ENCODE data around the gene TPBG.

Gene TPBG, protein sequence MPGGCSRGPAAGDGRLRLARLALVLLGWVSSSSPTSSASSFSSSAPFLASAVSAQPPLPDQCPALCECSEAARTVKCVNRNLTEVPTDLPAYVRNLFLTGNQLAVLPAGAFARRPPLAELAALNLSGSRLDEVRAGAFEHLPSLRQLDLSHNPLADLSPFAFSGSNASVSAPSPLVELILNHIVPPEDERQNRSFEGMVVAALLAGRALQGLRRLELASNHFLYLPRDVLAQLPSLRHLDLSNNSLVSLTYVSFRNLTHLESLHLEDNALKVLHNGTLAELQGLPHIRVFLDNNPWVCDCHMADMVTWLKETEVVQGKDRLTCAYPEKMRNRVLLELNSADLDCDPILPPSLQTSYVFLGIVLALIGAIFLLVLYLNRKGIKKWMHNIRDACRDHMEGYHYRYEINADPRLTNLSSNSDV

DNA sequence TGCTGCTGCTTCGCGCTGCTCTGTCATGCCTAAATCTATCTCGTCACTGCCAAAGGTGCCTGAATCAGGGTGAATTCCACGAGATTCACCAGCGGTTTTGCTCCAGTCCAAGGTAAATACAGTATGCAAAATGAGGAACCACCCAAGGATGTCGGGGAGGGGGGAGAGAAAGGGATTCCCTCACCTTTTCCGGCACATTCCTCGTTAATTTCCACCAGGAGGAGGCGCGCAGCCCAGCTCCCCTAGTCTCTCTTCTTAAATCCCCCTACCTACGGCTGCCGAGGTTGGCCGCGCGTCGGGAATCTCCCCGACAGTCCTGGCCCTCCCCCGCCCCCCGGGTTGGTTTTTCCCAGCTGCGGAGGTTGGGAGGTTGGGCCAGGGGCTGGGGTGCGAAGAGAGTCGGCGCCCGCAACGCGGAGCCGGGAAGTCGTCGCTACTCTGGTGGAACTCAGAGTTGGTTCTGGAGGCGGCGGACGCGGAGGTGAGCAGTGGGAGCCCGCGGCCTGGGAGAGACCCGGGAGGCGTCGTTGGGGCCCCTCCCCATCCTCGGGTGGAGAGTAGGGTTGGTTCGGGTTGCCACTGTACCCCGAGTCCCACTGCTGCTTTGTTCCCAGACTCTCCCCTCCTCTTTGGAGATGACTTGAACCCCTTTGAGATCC lies at the start of gene TPBG:
Gene TPBG (plus strand): TSS at position 390 of the 659 bp plus-strand sequence. CDS start 1,145 bp downstream, outside the sequence.
- no peak for TF ChIP-seq EZH2 (IDR thresholded peaks at IDR 0.05; ENCODE audit: borderline replicate concordance, low read depth, low read length, severe bottlenecking)
- TF ChIP-seq, protein P1, sequence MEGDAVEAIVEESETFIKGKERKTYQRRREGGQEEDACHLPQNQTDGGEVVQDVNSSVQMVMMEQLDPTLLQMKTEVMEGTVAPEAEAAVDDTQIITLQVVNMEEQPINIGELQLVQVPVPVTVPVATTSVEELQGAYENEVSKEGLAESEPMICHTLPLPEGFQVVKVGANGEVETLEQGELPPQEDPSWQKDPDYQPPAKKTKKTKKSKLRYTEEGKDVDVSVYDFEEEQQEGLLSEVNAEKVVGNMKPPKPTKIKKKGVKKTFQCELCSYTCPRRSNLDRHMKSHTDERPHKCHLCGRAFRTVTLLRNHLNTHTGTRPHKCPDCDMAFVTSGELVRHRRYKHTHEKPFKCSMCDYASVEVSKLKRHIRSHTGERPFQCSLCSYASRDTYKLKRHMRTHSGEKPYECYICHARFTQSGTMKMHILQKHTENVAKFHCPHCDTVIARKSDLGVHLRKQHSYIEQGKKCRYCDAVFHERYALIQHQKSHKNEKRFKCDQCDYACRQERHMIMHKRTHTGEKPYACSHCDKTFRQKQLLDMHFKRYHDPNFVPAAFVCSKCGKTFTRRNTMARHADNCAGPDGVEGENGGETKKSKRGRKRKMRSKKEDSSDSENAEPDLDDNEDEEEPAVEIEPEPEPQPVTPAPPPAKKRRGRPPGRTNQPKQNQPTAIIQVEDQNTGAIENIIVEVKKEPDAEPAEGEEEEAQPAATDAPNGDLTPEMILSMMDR (IDR thresholded peaks at IDR 0.05; ENCODE audit: borderline replicate concordance, extremely low read depth, low read length, poor library complexity, severe bottlenecking) = no peak
- Histone ChIP-seq H3K9ac (ENCODE audit: low read depth, low read length) (no peak within 1 kb of the TSS), H4K20me1 (ENCODE audit: insufficient read depth, low read length) (no peaks in the 10 kb centered on the region), H3K27ac (ENCODE audit: low read length) (no peak within 1 kb of the TSS), H3K4me3 (ENCODE audit: low read depth in 1 of 2, low read length in 2 of 2) (no peak within 1 kb of the TSS), H3K9me3 (ENCODE audit: insufficient read depth, low read length, severe bottlenecking) (no peaks in the 10 kb centered on the region), H3K27me3 (ENCODE audit: insufficient read depth, low read length, poor library complexity) (no peaks in the 10 kb centered on the region), H3K79me2 (ENCODE audit: insufficient read depth, low read length) (no peaks in the 10 kb centered on the region), H2AFZ (ENCODE audit: low read depth, low read length) (no peak within 1 kb of the TSS), H3K4me1 (ENCODE audit: insufficient read depth, low read length) (no peaks in the 10 kb centered on the region), H3K4me2 (ENCODE audit: insufficient read depth, low read length) (no peak within 1 kb of the TSS), H3K36me3 (ENCODE audit: insufficient read depth, low read length) (no peaks in the 10 kb centered on the region)
- ATAC-seq (ENCODE audit: insufficient read depth, low read depth) (no peak), DNase-seq (no peak)

DNA sequence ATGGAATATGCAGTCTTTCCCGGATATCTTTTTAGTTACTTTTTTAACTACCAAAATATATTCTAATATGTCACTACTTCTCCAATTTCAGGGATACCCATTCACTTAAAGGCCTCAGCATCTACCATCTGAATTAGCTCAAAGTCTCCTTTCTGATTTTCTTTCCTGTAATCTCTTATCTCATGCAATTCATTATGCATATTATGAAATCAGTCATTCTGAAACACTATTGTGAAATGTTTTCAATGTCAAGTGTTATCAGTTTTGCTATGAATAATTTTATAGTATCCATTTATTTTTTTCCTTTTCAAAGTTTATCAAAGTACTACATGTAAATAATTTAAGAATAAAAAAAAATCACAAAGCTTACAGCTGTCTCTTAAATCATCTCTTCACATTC lies 41.2 kb upstream of the TPBG start:
- Histone ChIP-seq H3K4me3 (ENCODE audit: low read depth in 1 of 2, low read length in 2 of 2) (no peak overlapping the region), H3K27ac (ENCODE audit: low read length) (no peak overlapping the region), H3K36me3 (ENCODE audit: insufficient read depth, low read length) (no peaks in the 10 kb centered on the region), H4K20me1 (ENCODE audit: insufficient read depth, low read length) (no peaks in the 10 kb centered on the region), H3K79me2 (ENCODE audit: insufficient read depth, low read length) (no peaks in the 10 kb centered on the region), H3K9ac (ENCODE audit: low read depth, low read length) (no peak overlapping the region), H3K4me2 (ENCODE audit: insufficient read depth, low read length) (no peak overlapping the region), H3K9me3 (ENCODE audit: insufficient read depth, low read length, severe bottlenecking) (no peaks in the 10 kb centered on the region), H3K27me3 (ENCODE audit: insufficient read depth, low read length, poor library complexity) (no peaks in the 10 kb centered on the region), H3K4me1 (ENCODE audit: insufficient read depth, low read length) (no peaks in the 10 kb centered on the region), H2AFZ (ENCODE audit: low read depth, low read length) (no peak overlapping the region)
- ATAC-seq (ENCODE audit: insufficient read depth, low read depth) = no peak
- DNase-seq = no peak
- no peak for TF ChIP-seq EZH2 (IDR thresholded peaks at IDR 0.05; ENCODE audit: borderline replicate concordance, low read depth, low read length, severe bottlenecking)
- TF ChIP-seq, protein P1 (IDR thresholded peaks at IDR 0.05; ENCODE audit: borderline replicate concordance, extremely low read depth, low read length, poor library complexity, severe bottlenecking) = no peak

DNA sequence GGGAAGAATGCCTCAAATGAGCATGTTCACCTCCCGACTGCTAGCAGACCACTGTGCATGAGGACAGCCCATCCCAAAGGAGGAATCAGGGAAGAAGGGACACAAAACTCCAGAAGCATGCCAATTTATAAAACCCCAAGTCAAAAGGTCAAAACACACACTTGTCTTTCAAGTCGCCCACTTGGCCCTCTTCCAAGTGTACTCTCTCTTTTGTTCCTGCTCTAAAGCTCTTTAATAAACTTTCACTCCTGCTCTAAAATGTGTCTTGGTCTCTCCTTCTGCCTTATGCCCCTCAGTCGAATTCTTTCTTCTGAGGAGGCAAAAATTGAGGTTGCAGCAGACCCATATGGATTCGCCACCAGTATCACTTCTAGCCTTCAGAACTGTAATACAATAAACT lies 33.9 kb upstream of the TPBG start:
- H4K20me1 ChIP-seq (ENCODE audit: insufficient read depth, low read length) = no peaks in the 10 kb centered on the region
- no peak for DNase-seq
- H3K27ac ChIP-seq (ENCODE audit: low read length) = no peak overlapping the region

More for the DNA sequence above, 33.9 kb upstream of the TPBG start:
- Histone ChIP-seq H3K4me2 (ENCODE audit: insufficient read depth, low read length) (no peak overlapping the region), H3K9me3 (ENCODE audit: insufficient read depth, low read length, severe bottlenecking) (no peaks in the 10 kb centered on the region), H3K9ac (ENCODE audit: low read depth, low read length) (no peak overlapping the region), H3K36me3 (ENCODE audit: insufficient read depth, low read length) (no peaks in the 10 kb centered on the region), H3K4me3 (ENCODE audit: low read depth in 1 of 2, low read length in 2 of 2) (no peak overlapping the region), H3K79me2 (ENCODE audit: insufficient read depth, low read length) (no peaks in the 10 kb centered on the region), H3K27me3 (ENCODE audit: insufficient read depth, low read length, poor library complexity) (no peaks in the 10 kb centered on the region), H3K4me1 (ENCODE audit: insufficient read depth, low read length) (no peaks in the 10 kb centered on the region), H2AFZ (ENCODE audit: low read depth, low read length) (no peak overlapping the region)
- no peak for ATAC-seq (ENCODE audit: insufficient read depth, low read depth)
- TF ChIP-seq, protein P1 (IDR thresholded peaks at IDR 0.05; ENCODE audit: borderline replicate concordance, extremely low read depth, low read length, poor library complexity, severe bottlenecking) = no peak
- no peak for TF ChIP-seq EZH2 (IDR thresholded peaks at IDR 0.05; ENCODE audit: borderline replicate concordance, low read depth, low read length, severe bottlenecking)

All from DND-41 (cell line).